Psoas muscle (tissue), 8 donors: Measurements from ENCODE around the gene FN3KRP. TPM values are rescaled to one million over a fixed set of nuclear protein-coding genes. Genes with fewer than 3 reads are reported as not detected.

ENCODE experiments used
- ATAC-seq, 4 donors: fragments of 200-7000 bp; cut with Tn5 transposase; one replicate each; pipeline ENCODE4 v1.9.1; 2020; ENCODE audit warnings: moderate library complexity in 3 of 4, mild to moderate bottlenecking in 2 of 4
- DNase-seq, 2 donors: peaks; one replicate each; pipeline ENCODE4 v3.0.0-alpha.2; 2020
- H3K27ac ChIP-seq: fragments of 200-600 bp; one replicate; pipeline ENCODE4 v1.8.0; 2022
- H3K27me3 ChIP-seq, 3 donors: fragments of 200-600 bp in 1 of 3; one replicate each; pipeline versions ENCODE4 v1.6.1 to v1.8.0; 2013 to 2022; ENCODE audit warnings: low read length in 2 of 3, mild to moderate bottlenecking in 2 of 3, moderate library complexity in 1 of 3; ENCODE audit not compliant: insufficient read depth in 3 of 3
- H3K36me3 ChIP-seq, 2 donors: fragments of 200-600 bp in 1 of 2; one replicate each; pipeline versions ENCODE4 v1.6.1 to v1.8.0; 2013 to 2022; ENCODE audit warnings: low read depth in 1 of 2, mild to moderate bottlenecking in 1 of 2, moderate library complexity in 1 of 2; ENCODE audit not compliant: insufficient read depth in 1 of 2
- H3K4me1 ChIP-seq: fragments of 200-600 bp; one replicate; pipeline ENCODE4 v1.8.0; 2022
- H3K4me3 ChIP-seq: fragments of 200-600 bp; one replicate; pipeline ENCODE4 v1.8.0; 2022; ENCODE audit warnings: mild to moderate bottlenecking
- H3K9me3 ChIP-seq: fragments of 200-600 bp; one replicate; pipeline ENCODE4 v1.8.0; 2022
- CTCF ChIP-seq: fragments of 200-600 bp; IDR thresholded peaks from one replicate; pipeline ENCODE4 v1.8.0; 2022; ENCODE audit warnings: antibody characterized with exemption
- WGBS, 3 donors: extraction: QIAGEN DNeasy Blood & Tissue Kit; methylation state at CpG; one replicate each; pipeline versions ENCODE4 v1.1.6 to v1.1.7; 2013; 5-methylcytosine and 5-hydroxymethylcytosine counted together
- intact Hi-C, 2 donors: fragments of 100-400 bp; cut with DNase I; formaldehyde crosslinking; loops; one replicate each; pipeline versions ENCODE4 v1.11.0 to v1.14.2; 2022
- polyA plus RNA-seq, 3 donors: library from polyadenylated mRNA; stranded (reverse); fragments of 200-250 nt; gene quantifications; one replicate each; pipeline ENCODE4 v1.2.3, GENCODE V29; 2013
- total RNA-seq, 4 donors: library from RNA; stranded (reverse); fragmentation: NEBNext Ultra II Directional in 2 of 4; extraction: Animal tissue kit (Norgen Biotek cat#: 25700) in 2 of 4; gene quantifications; one replicate each; pipeline versions ENCODE4 v1.2.1 to v1.2.4, GENCODE V29; 2021 to 2023
- donor health status: healthy with polysubstance abuse.
- donor health status: DM: no; HTN: no; CAD: no; lungs with moderate emphysema.
- donor health status: Bipolar disorder and iron deficiency.
- donor health status: healthy.
- donor health status: DM: yes; HTN: yes; CAD: no.
- donor health status: DM: no; HTN: no; CAD: no.
- donor health status: DM: no; HTN: no; CAD: no.
- donor health status: DM: yes; HTN: yes; CAD: no.

Gene FN3KRP
- total and polyA plus RNA-seq, 7 donors = 5.0 to 15.7 (median 10.6) TPM

GRCh38 chr17:82710499-82711232 lies 5.8 kb upstream of the FN3KRP start:
- Histone ChIP-seq H3K36me3 (no peaks in the 10 kb centered on the region), H3K4me3 (no peak overlapping the region), H3K27ac (peak overlapping the region; percentile 60), H3K9me3 (no peaks in the 10 kb centered on the region), H3K4me1 (peaks cover 17% of the 10 kb centered on the region), H3K27me3 (no peaks in the 10 kb centered on the region)
- TF ChIP-seq CTCF = no peak
- no peak for DNase-seq
- intact Hi-C loops = loop anchor here in 1 of 2 donors (5.0 kb wide), 1 partner anchor 43 kb away; no protein-coding TSS in a partner anchor
- ATAC-seq = no peak
- WGBS, 3 donors = 54 to 62% (median 55%) methylated on average over 29 of the region's 29 CpGs

- Histone ChIP-seq H3K4me1 (peaks cover 28% of the 10 kb centered on the region), H3K27me3 (no peaks in the 10 kb centered on the region), H3K27ac (no peak overlapping the region), H3K4me3 (no peak overlapping the region), H3K9me3 (no peaks in the 10 kb centered on the region), H3K36me3 (no peaks in the 10 kb centered on the region)
- ATAC-seq (no peak), DNase-seq (peak in 1 of 2 donors; percentile 59)
- no peak for TF ChIP-seq CTCF
- WGBS, 3 donors = 89% methylated on average over 35 of the region's 35 CpGs
- intact Hi-C loops = loop anchor here in 1 of 2 donors (5.0 kb wide), 1 partner anchor 46 kb away; no protein-coding TSS in a partner anchor
These were observed 3.3 kb upstream of the FN3KRP start for GRCh38 chr17:82713071-82713723.

- H3K27ac ChIP-seq = no peak overlapping the region
- ATAC-seq = no peak
- intact Hi-C loops = loop anchor here in 1 of 2 donors (2.0 kb wide), 1 partner anchor 34 kb away; the partner anchor contains the start of gene TBCD
- 91 to 93% (median 92%) methylated on average over 18 of the region's 18 CpGs for WGBS, 3 donors
- H3K9me3 ChIP-seq = no peaks in the 10 kb centered on the region
- H3K4me1 ChIP-seq = peaks cover 13% of the 10 kb centered on the region
- DNase-seq = no peak
- H3K27me3 ChIP-seq = no peaks in the 10 kb centered on the region
- peaks cover 0 to 49% of the 10 kb centered on the region in 2 donors for H3K36me3 ChIP-seq
- H3K4me3 ChIP-seq = no peak overlapping the region
- no peak for TF ChIP-seq CTCF
These were observed 2.6 kb downstream of the FN3KRP start for GRCh38 chr17:82718986-82719685.

GRCh38 chr17:82720204-82720603 lies 3.7 kb downstream of the FN3KRP start:
- 89 to 94% (median 92%) methylated on average over 19 of the region's 19 CpGs for WGBS, 3 donors
- ATAC-seq (no peak), DNase-seq (no peak)
- TF ChIP-seq CTCF = no peak
- intact Hi-C loops = no loop called here
- H3K4me3 ChIP-seq = no peak overlapping the region
- peaks cover 0 to 55% of the 10 kb centered on the region in 2 donors for H3K36me3 ChIP-seq
- peaks cover 13% of the 10 kb centered on the region for H3K4me1 ChIP-seq
- H3K27me3 ChIP-seq = no peaks in the 10 kb centered on the region
- H3K27ac ChIP-seq = no peak overlapping the region
- H3K9me3 ChIP-seq = no peaks in the 10 kb centered on the region
